Measurements from ENCODE around the gene ABHD14A. TPM values are rescaled to one million over a fixed set of nuclear protein-coding genes. Genes with fewer than 3 reads are reported as not detected.

Gene ABHD14A
- polyA plus RNA-seq, 1 of the 3 experiments (the other 2 are of a cell fraction), result 31.5 TPM

GRCh38 chr3:51995346-51996163 is 20.7 kb downstream of the ABHD14A start, which contains the start of gene RPL29 (continued):
- TF ChIP-seq PBX3 (IDR thresholded peaks at IDR 0.05) (0 out of 2 replicates have a peak, but pooled peaks have one; percentile 21), CTCF (IDR thresholded peaks at IDR 0.05) (0 out of 2 replicates have a peak, but pooled peaks have one; percentile 19), MXI1 (IDR thresholded peaks at IDR 0.05; ENCODE audit: low read depth, low read length) (peak; percentile 84), YY1 (IDR thresholded peaks at IDR 0.05; ENCODE audit: low read depth) (peak; percentile 81), JUND (IDR thresholded peaks at IDR 0.05) (no peak), CHD2 (IDR thresholded peaks at IDR 0.05; ENCODE audit: low read length, partially characterized antibody) (peak; percentile 94), GATA2 (CRISPR knock-in tag; IDR thresholded peaks at IDR 0.05) (no peak), RCOR1 (IDR thresholded peaks at IDR 0.05; ENCODE audit: low read length) (peak; percentile 46; the same call in 1 of the 2 replicates), TCF12 (IDR thresholded peaks at IDR 0.05) (peak; percentile 56), RFX5 (IDR thresholded peaks at IDR 0.05; ENCODE audit: low read length) (no peak), MAX (IDR thresholded peaks at IDR 0.05; ENCODE audit: low read depth) (peak; percentile 98), FOXM1 (IDR thresholded peaks at IDR 0.05; ENCODE audit: low read depth) (no peak), NFIC (IDR thresholded peaks at IDR 0.05; ENCODE audit: borderline replicate concordance) (no peak)

GRCh38 chr3:51997172-51997571 is 22.3 kb downstream of the ABHD14A start:
- Histone ChIP-seq H3K36me3 (replicated peaks in 1 of 2; ENCODE audit: control insufficient read depth in 1 of 2, insufficient read depth in 2 of 2, low read length in 1 of 2) (peaks cover 19 to 23% of the 10 kb centered on the region in 2 experiments), H3K27me3 (ENCODE audit: insufficient read depth) (no peaks in the 10 kb centered on the region), H3K4me3 (ENCODE audit: low read depth in 2 of 2, low read length in 1 of 2) (no peak overlapping the region), H3K9me2 (no peaks in the 10 kb centered on the region), H3K27ac (ENCODE audit: low read depth in 2 of 2, low read length in 1 of 2) (no peak overlapping the region), H3K4me1 (ENCODE audit: control insufficient read depth in 1 of 2, insufficient read depth in 2 of 2, low read depth in 1 of 2, low read length in 1 of 2) (peaks cover 9 to 29% of the 10 kb centered on the region in 2 experiments; a peak in 3 of 4 replicates), H3K79me2 (ENCODE audit: insufficient read depth) (peaks cover 36% of the 10 kb centered on the region), H3K9me3 (no peaks in the 10 kb centered on the region), H2AFZ (ENCODE audit: low read depth) (no peak overlapping the region), H3K9ac (no peak overlapping the region), H3K4me2 (no peak overlapping the region), H3F3A (replicated peaks; ENCODE audit: insufficient read depth) (peaks cover 18% of the 10 kb centered on the region), H4K20me1 (ENCODE audit: insufficient read depth) (0 out of 2 replicates have a peak, but pooled peaks cover 11% of the 10 kb centered on the region)
- TF ChIP-seq YY1 (IDR thresholded peaks at IDR 0.05; ENCODE audit: low read depth) (no peak), SIN3A (IDR thresholded peaks at IDR 0.05; ENCODE audit: borderline replicate concordance, low read depth, low read length) (no peak), IRF3 (IDR thresholded peaks at IDR 0.05; ENCODE audit: low read depth, low read length) (no peak), CTCF (IDR thresholded peaks at IDR 0.05) (no peak), TAF1 (IDR thresholded peaks at IDR 0.05; ENCODE audit: borderline replicate concordance, low read depth, low read length) (no peak), TCF12 (IDR thresholded peaks at IDR 0.05) (no peak), FOXJ3 (CRISPR knock-in tag; IDR thresholded peaks at IDR 0.05) (no peak), ZBTB33 (IDR thresholded peaks at IDR 0.05; ENCODE audit: borderline replicate concordance, low read depth) (no peak), EP300 (IDR thresholded peaks at IDR 0.05; ENCODE audit: borderline replicate concordance in 1 of 2, low read depth in 1 of 2, low read length in 1 of 2) (no peak)
- 66% methylated on average over 2 of the region's 2 CpGs for WGBS (ENCODE audit: low lambda C conversion rate)
- ChIA-PET POLR2A (no interaction called here), CTCF (interaction anchor here (0.6 to 1.6 kb wide), 3 partner anchors 51 to 223 kb away, joined by 3 to 6 read pairs (median 5); no protein-coding TSS in a partner anchor)
- DNase-seq, result no peak

Data from SK-N-SH (cell line).